Eye (tissue), 1 donor: ENCODE data around the gene URI1.
"Not testable (repeated sequence)": the region's sequence is repeated elsewhere in the genome, so short reads cannot be mapped to it uniquely, and the experiment has no call there.

Source experiments
- DNase-seq: peaks from one replicate; pipeline ENCODE4 v3.0.0-alpha.2; 2015

Gene URI1, protein sequence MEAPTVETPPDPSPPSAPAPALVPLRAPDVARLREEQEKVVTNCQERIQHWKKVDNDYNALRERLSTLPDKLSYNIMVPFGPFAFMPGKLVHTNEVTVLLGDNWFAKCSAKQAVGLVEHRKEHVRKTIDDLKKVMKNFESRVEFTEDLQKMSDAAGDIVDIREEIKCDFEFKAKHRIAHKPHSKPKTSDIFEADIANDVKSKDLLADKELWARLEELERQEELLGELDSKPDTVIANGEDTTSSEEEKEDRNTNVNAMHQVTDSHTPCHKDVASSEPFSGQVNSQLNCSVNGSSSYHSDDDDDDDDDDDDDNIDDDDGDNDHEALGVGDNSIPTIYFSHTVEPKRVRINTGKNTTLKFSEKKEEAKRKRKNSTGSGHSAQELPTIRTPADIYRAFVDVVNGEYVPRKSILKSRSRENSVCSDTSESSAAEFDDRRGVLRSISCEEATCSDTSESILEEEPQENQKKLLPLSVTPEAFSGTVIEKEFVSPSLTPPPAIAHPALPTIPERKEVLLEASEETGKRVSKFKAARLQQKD

DNA sequence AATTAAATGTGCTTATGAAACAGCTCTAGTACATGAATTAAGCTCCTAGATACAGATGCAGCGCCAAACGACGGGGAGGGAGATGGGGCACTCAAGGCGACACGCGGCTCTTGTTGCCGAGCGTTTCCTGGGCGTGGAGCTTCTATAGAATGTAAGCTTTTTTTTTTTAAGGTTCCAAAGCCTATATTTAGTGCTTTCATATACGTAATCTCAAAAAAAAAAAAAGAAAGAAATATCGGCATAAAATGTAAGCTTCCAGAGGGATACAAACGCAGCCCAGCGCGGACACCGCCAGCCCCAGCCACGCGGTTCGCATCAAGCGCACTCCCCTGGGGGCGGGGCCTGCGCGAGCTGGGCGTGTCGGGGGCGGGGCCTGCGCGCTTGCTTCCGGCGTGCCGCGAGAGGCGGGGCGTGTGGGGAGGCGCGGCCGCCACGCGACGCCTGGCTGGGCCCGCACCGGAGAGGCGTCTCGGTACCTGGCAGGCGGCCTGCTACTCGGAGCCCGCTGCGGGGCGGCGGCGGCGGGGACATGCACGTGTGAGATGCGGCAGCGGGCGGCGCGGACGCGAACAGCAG is at the start of gene URI1:
Gene URI1, plus strand, starts transcription at position 412 of the 576 bp plus-strand sequence. CDS start 309 bp downstream, outside the sequence.
- peak; percentile 96 for DNase-seq

GRCh38 chr19:29893606-29894284 is 48.3 kb upstream of the URI1 start:
- DNase-seq, result no peak

DNA sequence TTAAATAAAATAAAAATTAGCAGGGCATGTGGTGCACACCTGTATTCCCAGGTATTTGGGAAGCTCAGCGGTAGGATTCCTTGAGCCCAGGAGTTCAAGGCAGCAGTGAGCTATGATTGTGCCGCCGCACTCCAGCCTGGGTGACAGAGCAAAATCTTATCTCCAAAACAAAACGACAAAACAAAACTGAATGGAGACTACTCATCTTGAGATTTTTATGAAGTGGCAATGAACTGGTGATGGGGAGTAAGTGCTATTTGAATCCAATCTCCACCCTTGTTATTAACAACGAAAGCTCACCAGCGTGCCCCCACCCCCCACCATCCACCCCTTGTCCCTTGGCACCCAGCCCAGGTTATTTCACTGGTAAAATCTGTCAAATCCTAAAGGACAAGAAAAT is 45.2 kb upstream of the URI1 start:
- no peak for DNase-seq

GRCh38 chr19:29897466-29897865 is 44.6 kb upstream of the URI1 start:
- DNase-seq, result no peak

- no peak for DNase-seq
Measured at GRCh38 chr19:29904017-29904416, 38.0 kb upstream of the URI1 start.

DNA sequence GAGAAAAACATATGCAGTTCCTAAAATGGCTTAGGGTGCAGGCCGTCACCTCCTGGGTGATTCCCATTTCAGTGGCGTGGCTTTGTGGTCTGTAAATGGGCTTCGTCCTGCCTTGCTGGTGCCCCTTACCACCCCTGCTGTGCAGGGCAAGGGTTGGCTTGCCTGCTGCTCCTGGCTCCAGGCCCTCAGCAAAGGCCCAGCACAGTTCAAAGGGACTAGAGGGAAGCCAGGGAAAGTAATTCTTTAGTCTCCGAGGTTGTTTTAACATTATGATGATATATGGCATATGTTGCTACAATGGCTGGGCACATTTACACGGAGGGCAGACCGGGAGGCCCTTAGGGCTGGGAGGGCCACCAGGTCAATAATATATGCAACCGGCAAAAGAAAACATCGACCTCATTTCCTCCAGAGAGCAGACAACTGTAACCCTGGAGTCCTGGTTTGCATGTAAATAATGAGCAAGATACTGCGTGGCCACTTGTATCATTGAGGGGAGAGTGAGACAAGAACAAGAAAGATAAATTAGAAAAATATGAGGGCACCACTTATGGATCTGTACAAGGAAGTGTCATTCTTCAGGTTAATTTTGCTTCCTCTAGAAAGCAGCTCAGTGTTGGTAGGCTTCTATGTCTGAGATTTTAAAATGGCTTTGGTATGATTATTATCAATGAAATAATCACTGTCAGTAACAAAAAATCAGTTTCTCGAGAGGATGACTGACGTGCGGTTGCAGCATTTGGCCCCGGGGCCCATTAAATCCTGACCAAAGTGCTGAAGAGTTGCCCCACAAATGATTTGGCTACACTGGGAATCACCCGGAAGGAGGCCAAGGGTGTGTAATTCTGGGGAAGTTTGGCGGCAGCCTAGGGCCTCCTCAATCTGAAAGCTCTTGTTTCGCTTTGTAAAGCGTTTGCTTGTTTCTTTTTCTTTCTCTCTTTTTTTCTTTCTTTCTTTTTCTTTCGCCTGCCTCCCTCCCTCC is 32.8 kb upstream of the URI1 start:
- DNase-seq, result peak; percentile 24

- DNase-seq, result no peak
Measured at GRCh38 chr19:29914933-29915332, 27.1 kb upstream of the URI1 start.

GRCh38 chr19:29915832-29916231 is 26.2 kb upstream of the URI1 start:
- DNase-seq, result not testable (repeated sequence)

GRCh38 chr19:29917911-29918310 is 24.1 kb upstream of the URI1 start:
- DNase-seq, result no peak

- no peak for DNase-seq
Measured at GRCh38 chr19:29918891-29919290, 23.1 kb upstream of the URI1 start.

DNA sequence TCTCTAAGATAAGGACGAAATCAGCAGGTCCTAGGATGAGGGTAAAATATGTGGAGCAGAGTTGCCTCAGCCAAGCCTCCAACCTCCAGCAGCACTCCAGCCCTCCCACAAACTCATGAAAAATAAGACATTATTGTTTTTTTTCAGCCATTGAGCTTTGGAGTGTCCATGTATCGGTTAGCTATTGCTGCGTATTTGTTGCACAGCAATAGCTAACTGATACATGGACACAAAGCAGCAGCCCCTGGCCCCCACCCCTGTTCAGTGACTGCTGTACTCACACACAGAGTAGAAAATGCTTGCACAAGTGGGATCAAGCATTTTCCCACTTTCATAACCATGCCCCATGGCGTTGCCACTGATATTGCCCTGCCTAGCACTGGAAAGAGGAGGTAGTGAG is 19.1 kb upstream of the URI1 start:
- no peak for DNase-seq

GRCh38 chr19:29923653-29924052 is 18.4 kb upstream of the URI1 start:
- no peak for DNase-seq

DNA sequence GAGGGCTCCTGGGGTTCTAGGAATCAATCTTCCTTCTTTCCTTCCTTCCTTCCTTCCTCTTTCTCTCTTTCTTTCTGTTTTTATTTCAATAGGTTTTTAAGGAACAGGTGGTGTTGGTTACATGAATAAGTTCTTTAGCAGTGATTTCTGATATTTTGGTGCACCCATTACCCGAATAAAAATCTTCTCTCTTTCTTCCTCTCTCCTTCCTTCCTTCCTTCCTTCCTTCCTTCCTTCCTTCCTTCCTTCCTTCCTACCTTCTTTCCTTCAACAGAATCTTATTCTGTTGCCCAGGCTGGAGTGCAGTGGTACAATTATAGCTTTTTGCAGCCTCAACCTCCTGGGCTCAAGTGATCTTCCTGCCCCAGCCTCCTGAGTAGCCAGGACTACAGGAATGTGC is 16.0 kb upstream of the URI1 start:
- DNase-seq, result no peak

DNA sequence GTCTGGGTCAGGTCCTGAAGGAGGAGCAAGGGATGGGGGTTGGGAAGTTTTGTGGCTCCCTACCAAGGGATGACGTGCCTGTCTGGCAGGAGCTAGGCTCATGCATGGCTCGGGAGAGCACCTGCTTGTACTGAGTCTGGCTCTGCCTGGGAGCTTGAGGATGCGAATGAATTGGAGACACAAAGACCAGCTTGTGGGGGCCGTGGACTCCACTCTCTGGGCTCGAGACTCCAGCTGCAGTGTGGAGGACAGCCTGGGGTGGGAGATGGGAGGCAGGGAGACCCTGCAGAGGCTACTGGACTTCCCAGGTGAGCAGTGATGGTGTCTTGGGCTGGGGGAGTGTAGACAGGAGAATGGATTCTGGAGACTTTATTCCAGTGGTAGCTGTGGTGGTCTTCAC is 15.2 kb upstream of the URI1 start:
- no peak for DNase-seq

DNA sequence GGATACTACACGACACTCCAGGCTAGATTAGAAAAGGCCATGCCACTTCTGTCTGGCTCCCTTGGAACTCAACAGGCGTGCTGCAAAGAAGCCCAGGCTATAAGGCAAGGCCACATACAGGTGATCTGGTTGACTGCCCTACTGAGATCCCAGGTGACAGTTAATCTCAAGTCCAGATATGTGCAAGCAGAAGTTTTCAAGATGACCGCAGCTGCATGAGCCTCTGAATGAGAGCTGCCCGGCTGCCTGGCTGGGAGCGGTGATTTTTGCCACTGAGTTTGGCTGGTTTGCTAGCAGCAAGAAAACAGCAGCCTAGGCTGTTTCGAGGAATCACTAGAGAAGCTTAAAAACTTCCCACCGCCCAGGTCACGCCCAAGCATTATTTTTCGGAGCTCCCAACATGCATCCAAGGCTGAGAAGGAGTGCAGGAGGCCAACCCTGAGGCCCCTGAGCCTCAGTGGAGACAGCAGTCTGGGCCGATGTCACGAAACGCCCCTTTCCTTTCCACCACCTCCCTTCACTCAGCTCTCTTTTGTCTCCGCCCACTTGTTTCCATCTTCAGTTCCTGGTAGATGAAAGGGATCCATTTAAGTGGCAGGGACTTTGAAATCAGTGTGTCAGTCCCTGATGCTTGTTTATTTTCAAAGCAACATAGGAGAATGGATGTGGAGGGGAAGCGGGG is 14.0 kb upstream of the URI1 start:
- DNase-seq, result no peak

GRCh38 chr19:29928831-29929230 is 13.2 kb upstream of the URI1 start:
- DNase-seq, result no peak

- DNase-seq, result no peak
Measured at GRCh38 chr19:29934257-29934656, 7.8 kb upstream of the URI1 start.

DNA sequence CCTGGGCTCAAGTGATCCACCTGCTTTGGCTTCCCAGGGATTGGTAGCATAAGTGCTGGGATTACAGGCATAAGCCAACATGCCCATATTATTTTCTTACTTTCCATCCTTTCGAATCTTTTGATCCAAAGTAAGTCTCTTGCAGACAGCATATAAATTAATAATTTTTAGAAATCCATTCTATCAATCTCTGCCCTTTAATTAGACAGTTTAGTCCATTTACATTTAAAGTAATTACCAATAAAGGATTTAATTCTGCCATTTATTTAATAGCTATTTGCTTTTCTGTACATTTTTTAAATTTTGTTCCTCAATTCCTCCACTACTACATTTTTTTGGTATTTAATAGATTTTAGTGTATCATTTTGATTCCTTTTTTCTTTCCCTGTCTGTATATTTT is 7.3 kb upstream of the URI1 start:
- no peak for DNase-seq

DNA sequence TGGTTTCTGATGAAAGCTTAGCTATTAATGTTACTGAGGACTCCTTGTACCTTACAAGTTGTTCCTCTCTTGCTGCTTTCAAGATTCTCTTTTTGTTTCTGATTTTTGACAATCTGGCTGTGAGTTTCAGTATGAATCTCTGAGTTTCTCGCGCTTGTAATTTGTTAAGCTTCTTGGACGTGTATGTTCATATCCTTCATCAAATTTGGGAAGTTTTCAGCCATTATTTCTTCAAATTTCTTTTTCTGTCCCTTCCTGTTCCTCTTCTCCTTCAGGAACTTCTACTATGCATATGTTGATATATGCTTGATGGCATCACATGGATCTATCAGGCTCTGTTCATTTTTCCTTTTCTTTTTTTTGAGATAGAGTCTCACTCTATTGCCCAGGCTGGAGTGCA is 5.6 kb upstream of the URI1 start:
- DNase-seq, result no peak

DNA sequence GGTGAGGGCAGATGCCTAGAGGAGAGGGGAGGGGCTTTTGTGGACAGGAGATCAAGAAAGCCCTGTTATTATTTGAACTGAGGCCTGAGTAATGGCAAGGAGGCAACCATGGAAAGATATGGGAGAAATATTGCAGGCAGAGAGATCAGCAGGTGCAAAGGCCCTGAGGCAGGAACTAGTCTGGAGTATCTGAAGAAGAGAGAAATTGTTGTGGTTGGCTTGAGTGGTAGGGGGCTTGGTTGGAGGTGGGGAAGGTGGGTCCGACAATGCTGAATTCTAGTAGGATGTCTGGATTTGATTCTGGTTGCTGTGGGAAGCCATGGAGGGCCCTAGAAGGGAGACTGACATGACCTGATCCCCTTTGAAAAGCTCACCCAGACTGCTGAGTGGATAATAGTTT is 2.4 kb upstream of the URI1 start:
- DNase-seq, result no peak

DNA sequence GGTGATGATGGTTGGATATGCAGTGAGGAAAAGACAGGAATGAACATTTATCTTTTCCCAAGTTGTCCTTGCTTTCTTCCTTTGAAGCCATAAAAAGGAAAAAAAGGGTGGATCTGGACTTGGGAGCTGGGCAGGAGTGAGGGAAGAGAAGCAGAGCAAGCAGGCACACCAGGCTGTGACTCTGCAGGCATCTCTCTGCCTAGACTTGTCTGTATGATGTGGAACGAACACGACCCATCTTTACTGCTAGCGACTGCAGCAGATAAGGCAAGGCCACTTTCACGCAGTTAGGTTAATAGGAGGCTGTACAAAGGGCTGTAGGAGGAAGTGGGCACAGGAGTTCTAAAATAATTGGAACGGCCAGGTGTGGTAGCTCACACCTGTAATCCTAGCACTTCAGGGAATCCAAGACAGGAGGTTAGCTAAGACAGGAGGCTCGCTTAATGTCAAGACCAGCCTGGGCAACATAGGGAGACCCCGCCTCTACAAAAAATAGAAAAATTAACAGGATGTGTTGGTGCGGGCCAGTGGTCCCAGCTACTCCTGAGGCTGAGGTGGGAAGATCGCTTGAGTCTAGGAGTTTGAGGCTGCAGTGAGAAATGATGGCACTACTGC is 961 bp upstream of the URI1 start:
- no peak for DNase-seq
